Midbrain (tissue), 1 donor: ENCODE data around the gene TADA2B.

Experiments
- DNase-seq: peaks from one replicate; lab custom pipeline; 2025; lab: John Stamatoyannopoulos, UW

TADA2B gene

GRCh38 chr4:7041801-7042502, 1.2 kb upstream of the TADA2B start:
- no peak for DNase-seq

GRCh38 chr4:7042503-7043283, 479 bp upstream of the TADA2B start:
- DNase-seq = peak; percentile 97

GRCh38 chr4:7044137-7044930, 1.2 kb downstream of the TADA2B start:
- DNase-seq = no peak

- no peak for DNase-seq
Observed at GRCh38 chr4:7045553-7045952, 2.4 kb downstream of the TADA2B start.

- no peak for DNase-seq
Observed at GRCh38 chr4:7045961-7046921, 3.1 kb downstream of the TADA2B start.

- no peak for DNase-seq
Observed at GRCh38 chr4:7046971-7047370, 3.8 kb downstream of the TADA2B start.

GRCh38 chr4:7048642-7049041, 5.5 kb downstream of the TADA2B start:
- no peak for DNase-seq

- no peak for DNase-seq
Observed at GRCh38 chr4:7049295-7049694, 6.1 kb downstream of the TADA2B start.

- no peak for DNase-seq
Observed at GRCh38 chr4:7049739-7050138, 6.6 kb downstream of the TADA2B start.

GRCh38 chr4:7050481-7051143, 7.4 kb downstream of the TADA2B start:
- DNase-seq = no peak

- no peak for DNase-seq
Observed at GRCh38 chr4:7051144-7051495, 7.9 kb downstream of the TADA2B start.

- no peak for DNase-seq
Observed at GRCh38 chr4:7051905-7052304, 8.7 kb downstream of the TADA2B start.

- DNase-seq = no peak
Observed at GRCh38 chr4:7052313-7052712, 9.1 kb downstream of the TADA2B start.

GRCh38 chr4:7052923-7053715, 9.9 kb downstream of the TADA2B start:
- DNase-seq = peak; percentile 46

- no peak for DNase-seq
Observed at GRCh38 chr4:7054106-7054880, 11.1 kb downstream of the TADA2B start.

- no peak for DNase-seq
Observed at GRCh38 chr4:7055111-7055989, 12.2 kb downstream of the TADA2B start.

- DNase-seq = no peak
Observed at GRCh38 chr4:7055990-7056325, 12.8 kb downstream of the TADA2B start.

- DNase-seq = no peak
Observed at GRCh38 chr4:7058792-7059191, 15.6 kb downstream of the TADA2B start.

GRCh38 chr4:7059662-7060061, 16.5 kb downstream of the TADA2B start:
- DNase-seq = no peak
